Panc1 (cell line): ENCODE results near the gene FLYWCH1.

ENCODE experiments used
- POLR2AphosphoS5 ChIP-seq: IDR thresholded peaks from 2 replicates; pipeline ENCODE4 v1.6.1; 2012; ENCODE audit warnings: mild to moderate bottlenecking, low read depth, low read length, moderate library complexity
- SIN3A ChIP-seq: IDR thresholded peaks from 2 replicates; pipeline ENCODE4 v1.6.1; 2012; ENCODE audit warnings: low read depth, mild to moderate bottlenecking, low read length, moderate library complexity, borderline replicate concordance; ENCODE audit not compliant: insufficient read depth
- TCF7L2 ChIP-seq: IDR thresholded peaks from 2 replicates; pipeline ENCODE4 v1.6.1; 2011; ENCODE audit warnings: mild to moderate bottlenecking, low read depth, low read length, inconsistent platforms
- TF ChIP-seq, protein P1 (sequence below): fragments of 450-650 bp; IDR thresholded peaks from 2 replicates; pipeline ENCODE4 v1.5.1; 2017; ENCODE audit warnings: mild to moderate bottlenecking

DNA sequence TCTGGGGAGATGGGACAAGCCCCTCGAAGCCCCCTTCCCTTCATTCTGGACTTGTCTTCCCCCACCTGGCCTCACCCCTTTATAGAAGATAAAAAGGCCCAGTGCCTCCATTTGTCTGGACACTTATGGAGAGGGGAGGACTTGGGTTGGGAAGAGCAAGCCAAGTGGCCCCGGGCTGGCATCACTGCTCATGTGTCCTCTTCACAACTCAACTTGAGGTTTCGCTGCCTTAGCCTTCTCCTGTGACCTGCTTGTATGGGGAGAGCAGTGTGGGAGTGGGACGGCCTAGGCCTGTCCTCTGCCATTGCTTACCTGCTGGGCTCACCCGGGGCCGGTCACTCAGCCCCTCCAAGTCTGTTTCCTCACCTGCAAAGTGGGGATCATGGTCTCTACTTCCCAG lies 58.8 kb downstream of the FLYWCH1 start:
- TF ChIP-seq, protein P1, sequence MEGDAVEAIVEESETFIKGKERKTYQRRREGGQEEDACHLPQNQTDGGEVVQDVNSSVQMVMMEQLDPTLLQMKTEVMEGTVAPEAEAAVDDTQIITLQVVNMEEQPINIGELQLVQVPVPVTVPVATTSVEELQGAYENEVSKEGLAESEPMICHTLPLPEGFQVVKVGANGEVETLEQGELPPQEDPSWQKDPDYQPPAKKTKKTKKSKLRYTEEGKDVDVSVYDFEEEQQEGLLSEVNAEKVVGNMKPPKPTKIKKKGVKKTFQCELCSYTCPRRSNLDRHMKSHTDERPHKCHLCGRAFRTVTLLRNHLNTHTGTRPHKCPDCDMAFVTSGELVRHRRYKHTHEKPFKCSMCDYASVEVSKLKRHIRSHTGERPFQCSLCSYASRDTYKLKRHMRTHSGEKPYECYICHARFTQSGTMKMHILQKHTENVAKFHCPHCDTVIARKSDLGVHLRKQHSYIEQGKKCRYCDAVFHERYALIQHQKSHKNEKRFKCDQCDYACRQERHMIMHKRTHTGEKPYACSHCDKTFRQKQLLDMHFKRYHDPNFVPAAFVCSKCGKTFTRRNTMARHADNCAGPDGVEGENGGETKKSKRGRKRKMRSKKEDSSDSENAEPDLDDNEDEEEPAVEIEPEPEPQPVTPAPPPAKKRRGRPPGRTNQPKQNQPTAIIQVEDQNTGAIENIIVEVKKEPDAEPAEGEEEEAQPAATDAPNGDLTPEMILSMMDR, result no peak
- TF ChIP-seq POLR2AphosphoS5 (no peak), TCF7L2 (no peak), SIN3A (no peak)
